IPS DF 19.7 (cell line): ENCODE data around the gene TNRC18.
"Not testable (repeated sequence)": the region's sequence is repeated elsewhere in the genome, so short reads cannot be mapped to it uniquely, and the experiment has no call there.

Source experiments
- DNase-seq: peaks from one replicate; pipeline ENCODE4 v3.0.0-alpha.2; 2013; ENCODE audit warnings: low read depth, low spot score

The TNRC18 gene

DNA sequence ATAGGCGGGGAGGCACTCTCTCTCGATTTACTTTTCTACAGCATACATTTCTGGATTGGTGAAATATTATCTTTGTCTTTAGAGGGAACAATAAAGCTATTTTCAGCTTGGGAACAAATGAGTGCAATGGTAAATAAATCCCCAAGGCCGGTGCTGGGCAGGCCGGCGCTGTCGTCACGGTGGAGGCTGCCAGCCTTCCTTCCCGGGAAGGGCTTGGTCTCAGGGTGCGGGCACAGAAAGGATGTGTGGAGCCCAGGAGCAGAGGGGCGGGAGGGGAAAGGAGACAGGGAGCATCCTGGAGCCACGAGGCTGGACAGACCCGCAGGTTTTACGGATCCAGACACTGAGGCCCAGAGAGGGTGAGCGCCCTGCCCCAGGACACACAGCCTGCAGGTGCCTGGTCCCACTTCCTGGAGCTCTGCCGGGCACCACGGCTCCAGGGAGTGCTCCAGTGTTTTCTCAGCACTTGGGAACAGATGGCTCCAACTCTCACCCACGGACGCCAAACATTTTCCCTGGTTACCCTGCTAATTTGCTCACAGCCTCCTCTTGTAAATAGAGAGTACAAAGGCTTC, 149.7 kb downstream of the TNRC18 start:
- not testable (repeated sequence) for DNase-seq

DNA sequence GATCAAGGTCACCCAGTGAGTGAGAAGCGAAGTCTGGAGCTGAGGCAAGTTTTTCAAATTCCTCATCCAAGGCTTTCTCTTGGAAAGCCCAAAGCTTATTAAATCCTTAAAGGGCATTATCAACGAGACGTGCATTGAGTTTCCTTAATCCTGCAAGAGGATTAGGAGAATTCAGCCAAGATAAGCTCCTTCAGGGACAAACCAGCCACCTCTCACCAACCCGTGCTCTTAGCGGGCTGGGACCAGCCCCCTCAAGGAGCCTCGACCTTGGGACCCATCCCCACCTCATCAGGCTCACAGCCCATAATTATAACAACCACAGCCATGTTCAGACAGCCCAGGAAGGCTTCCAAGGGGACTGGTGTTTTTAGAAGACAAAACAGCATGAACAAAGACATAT, 152.8 kb downstream of the TNRC18 start:
- no peak for DNase-seq

DNA sequence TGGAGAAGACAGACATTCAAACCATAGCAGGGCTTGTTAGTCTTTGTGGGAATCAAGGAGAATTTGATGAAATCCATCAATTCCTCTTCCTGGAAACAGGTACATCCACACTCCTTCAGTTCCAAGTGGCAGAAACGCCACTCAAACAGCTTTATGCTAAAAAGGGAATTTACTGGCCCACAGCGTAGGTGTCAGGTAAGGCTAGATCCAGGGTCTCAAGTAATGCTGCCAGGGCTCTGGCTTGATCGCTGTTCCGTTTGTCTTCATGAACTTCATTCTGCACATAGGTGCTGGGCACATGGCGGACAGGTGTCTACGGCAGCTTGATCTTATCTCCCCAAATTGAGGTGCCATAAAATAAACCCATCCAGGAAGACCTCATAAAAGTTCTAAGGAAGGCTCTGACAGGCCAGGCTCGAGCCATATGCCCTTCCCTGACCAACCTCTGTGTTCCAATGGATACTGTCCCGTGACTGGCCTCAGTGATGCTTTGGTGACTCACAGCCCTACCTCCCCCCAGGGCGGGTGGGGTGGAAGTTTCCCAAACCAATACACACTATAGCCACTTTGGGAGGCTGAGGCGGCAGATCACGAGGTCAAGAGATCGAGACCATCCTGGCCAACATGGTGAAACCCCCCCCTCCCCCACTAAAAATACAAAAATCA, 153.5 kb downstream of the TNRC18 start:
- not testable (repeated sequence) for DNase-seq

DNA sequence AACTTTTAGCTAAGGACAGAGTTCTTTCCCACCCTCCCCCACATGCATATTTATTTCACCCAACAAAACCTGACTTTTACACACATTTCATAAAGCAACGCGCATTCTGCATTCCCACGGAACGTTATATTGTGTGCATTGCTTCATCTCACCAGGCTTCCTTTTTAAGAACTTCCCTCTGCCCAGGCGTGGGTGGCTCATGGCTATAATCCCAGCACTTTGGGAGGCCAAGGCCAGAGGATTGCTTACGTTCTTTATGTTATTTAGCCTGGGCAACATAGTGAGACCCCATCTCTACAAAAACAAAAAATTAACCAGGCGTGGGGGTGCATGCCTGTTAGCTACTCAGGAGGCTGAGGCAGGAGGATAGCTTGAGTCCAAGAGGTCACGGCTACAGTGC, 155.8 kb downstream of the TNRC18 start:
- not testable (repeated sequence) for DNase-seq

DNA sequence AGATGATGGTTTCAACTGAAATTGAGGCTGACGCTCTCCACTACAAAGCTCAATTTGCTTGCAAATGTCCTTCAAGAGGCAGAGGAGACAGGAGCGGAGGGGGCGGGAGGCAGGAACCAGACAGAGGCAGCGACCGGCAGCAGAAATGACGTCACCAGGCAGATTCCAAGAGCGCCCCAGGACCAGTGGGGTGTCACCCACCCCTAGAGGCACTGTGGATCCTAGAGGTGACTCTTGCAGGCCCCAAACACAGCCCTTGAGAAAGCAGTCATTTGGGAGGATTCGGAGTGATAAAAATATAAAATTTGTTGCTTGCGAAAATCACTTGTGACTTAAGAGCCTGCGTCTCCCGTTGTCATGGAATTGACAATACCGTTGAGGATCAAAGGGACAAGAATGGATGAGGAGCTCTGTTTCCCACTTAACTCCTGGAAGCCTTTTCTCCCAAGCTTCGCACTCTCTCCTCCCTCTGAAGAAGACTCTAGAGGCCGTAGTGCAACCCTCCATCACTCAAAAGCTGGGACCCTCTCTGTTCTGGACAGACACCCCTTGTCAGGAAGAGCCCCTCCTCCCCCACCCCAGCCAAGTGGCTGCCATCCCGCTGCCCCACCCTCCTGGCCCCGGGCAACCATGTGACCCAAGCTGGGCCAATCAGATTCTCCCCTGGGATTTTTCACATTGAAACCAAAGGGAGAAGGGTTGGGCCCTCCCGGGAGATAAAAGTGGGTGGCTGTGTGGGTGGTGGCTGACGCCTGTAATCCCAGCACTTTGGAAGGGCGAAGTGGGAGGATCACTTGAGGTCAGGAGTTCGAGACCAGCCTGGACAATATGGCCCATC, 157.2 kb downstream of the TNRC18 start:
- no peak for DNase-seq

DNA sequence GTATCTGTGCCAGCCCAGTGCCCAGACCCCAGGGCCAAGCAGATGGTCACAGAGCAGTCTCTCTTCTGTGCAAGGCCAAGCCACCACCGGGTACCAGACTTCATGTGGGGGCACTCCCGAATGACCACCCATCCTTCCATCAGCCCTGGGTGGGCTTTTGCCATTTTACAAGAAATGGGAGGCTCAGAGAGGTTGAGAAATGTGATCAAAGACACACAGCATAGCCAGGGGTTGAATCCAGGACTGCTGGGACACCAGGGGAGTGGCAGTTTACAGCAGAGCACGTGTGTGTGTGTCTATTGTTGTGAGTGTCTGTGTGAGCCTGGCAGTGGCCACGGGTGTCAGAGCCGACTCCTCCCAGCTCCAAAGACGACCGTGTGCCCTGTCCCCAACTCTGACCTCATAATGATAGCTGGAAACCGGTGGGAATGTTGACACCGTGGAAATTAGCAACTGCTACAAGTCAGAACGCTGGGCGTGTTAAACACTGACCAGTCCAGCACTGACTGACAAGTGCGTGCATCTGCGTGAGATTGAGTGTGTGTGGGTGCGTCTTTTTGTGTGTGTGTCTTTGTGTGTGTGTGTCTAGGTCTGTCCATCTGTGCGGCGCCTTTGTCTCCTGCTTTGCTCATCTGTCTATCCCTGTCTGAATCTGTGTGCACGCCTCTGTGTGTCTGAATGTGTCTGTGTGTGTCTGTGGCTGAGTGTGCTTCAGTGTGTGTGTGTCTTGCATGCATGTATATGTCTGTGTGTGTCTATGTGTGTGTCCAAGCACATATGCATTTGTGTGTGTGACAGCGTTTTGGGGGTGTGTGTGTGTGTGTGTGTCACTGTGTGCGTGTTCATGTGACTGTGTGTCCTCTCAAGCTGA, 158.1 kb downstream of the TNRC18 start:
- DNase-seq = no peak

DNA sequence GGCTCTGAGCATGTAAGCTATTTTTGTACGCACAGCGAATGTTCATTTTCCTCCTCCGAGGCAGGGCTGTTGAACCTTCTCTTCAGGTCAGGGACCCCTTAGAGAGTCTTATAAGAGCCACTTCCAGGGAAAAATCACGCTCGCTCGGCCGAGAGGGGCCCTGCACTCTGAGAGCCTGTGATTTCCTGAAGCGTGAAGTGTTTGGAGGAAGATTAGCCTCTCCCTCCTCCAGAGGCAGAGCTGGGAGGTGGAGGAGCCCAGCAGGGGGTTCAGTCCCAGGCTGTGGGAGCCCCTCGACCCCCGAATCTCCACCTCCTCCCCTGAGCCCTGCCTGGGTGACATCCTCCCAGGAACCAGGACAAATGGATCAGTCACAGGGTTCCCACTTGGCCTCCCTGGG, 160.6 kb downstream of the TNRC18 start:
- not testable (repeated sequence) for DNase-seq

DNA sequence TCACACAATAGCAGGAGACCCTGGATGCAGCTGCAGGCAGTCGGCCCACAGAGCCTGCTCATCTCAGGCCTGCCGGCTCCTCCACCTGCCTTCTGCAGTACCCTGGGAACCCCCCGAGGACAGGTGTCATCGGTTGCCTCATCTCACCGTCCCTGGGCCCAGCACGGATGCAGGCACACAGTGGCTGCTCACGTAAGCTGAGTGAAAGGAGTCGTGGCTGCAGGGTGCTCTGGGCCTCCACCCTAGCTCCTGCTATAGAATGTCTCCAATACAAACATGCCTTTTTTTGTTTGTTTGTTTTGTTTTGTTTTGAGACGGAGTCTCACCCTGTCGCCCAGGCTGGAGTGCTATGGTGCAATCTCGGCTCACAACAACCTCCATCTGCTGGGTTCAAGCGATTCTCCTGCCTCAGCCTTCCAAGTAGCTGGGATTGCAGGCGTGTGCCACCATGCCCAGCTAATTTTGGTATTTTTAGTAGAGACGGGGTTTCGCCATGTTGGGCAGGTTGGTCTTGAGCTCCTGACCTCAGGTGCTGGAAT, 163.0 kb downstream of the TNRC18 start:
- not testable (repeated sequence) for DNase-seq
